ENCODE data around the gene PRR33. TPM values are rescaled to one million over a fixed set of nuclear protein-coding genes. Genes with fewer than 3 reads are reported as not detected.

The PRR33 gene
- total RNA-seq, 1 experiment from 2014 or later = not detected

DNA sequence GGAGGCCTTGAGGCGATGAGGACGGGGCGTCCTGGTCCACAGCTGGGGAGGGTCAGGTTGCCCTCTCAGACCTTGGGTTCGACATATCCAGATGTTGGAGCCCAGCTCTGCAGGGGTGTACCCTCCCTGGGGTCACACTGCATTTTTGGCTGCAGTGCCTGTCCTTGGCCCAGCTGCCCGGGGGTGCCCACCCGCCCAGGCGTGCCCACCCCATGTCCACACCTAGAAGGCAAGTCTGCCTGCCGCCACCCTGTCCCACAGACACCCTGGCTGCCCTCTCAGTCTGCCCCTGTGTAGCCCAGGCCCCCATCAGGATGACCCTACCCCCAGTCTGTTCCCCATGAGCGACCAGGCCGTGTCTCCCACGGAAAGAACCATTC is 35.8 kb downstream of the PRR33 start (continued):
- TF ChIP-seq, protein P1, sequence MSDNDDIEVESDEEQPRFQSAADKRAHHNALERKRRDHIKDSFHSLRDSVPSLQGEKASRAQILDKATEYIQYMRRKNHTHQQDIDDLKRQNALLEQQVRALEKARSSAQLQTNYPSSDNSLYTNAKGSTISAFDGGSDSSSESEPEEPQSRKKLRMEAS (IDR thresholded peaks at IDR 0.05) = no peak
- TF ChIP-seq ZNF274 (IDR thresholded peaks at IDR 0.05; ENCODE audit: low read depth, low read length) (no peak), SRF (IDR thresholded peaks at IDR 0.05; ENCODE audit: low read depth) (no peak), YY1 (IDR thresholded peaks at IDR 0.05; ENCODE audit: extremely low read depth, insufficient replicate concordance, low read depth, low read length) (no peak), ZFX (IDR thresholded peaks at IDR 0.05) (no peak), SIN3A (IDR thresholded peaks at IDR 0.05; ENCODE audit: low read depth) (no peak), ELF1 (IDR thresholded peaks at IDR 0.05; ENCODE audit: borderline replicate concordance, low read depth) (no peak)

DNA sequence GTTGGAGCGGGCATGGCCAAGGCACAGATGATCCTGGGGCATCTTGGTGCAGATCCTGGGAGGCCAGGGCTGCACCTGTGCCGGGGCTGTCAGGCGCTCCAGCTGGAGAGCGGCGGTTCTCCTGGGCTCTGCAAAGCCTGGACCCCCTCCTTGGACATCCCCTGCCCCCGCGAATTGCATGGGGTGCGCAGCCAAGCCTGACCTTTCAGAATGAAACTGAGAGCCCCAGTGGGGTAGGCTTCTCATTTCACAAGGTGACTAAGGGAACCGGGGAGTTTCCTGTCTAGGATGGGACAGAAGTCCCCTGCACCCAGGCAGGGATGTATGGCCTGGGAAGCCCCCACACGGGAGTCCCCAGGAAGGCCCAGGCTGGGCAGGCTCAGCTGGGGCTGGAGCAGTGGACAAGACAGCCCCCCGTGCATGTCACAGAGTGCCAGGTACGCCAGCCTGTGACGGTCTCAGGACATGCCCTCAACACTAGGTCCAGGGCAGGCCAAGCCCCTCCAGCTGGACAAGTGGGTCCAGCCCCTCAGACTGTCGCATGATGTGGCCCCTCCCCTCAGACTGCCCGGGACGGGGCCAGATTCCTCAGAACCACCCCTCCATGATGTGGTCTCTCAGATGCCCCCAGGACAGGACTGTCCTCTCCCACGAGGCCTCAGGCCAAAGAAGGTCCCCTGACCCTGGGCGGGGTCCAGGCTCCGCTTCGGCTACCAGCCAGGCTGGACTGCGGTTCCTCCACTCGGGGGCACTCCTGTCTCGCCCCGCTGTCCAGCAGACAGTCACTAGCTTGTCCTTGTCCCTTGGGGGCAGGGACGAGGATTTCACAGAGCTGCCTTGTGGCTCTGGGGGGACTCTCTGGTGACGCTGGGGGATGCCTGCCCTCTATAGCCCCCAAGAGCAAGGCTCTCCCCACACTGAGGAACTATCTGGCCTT is 36.5 kb downstream of the PRR33 start:
- no peak overlapping the region for H3K9ac ChIP-seq (ENCODE audit: low read length)
- RAD21 ChIA-PET (ENCODE audit: low non-redundant PET in 1 of 2, low total read pairs in 2 of 2, uncharacterized antibody in 2 of 2, unreplicated experiment in 2 of 2) = no interaction called here
- no peak overlapping the region for H3K4me2 ChIP-seq (ENCODE audit: low read length)
- TF ChIP-seq FOSL1 (IDR thresholded peaks at IDR 0.05; ENCODE audit: low read depth) (no peak), ZFX (IDR thresholded peaks at IDR 0.05) (no peak), ELF1 (IDR thresholded peaks at IDR 0.05; ENCODE audit: borderline replicate concordance, low read depth) (no peak), EGR1 (IDR thresholded peaks at IDR 0.05; ENCODE audit: low read depth) (no peak), EZH2phosphoT487 (IDR thresholded peaks at IDR 0.05; ENCODE audit: borderline replicate concordance) (no peak), SIN3A (IDR thresholded peaks at IDR 0.05; ENCODE audit: low read depth) (no peak), YY1 (IDR thresholded peaks at IDR 0.05; ENCODE audit: extremely low read depth, insufficient replicate concordance, low read depth, low read length) (no peak), TCF7L2 (IDR thresholded peaks at IDR 0.05; ENCODE audit: borderline replicate concordance, extremely low read depth, insufficient read depth, insufficient read length) (no peak)
- TF ChIP-seq, protein P2, sequence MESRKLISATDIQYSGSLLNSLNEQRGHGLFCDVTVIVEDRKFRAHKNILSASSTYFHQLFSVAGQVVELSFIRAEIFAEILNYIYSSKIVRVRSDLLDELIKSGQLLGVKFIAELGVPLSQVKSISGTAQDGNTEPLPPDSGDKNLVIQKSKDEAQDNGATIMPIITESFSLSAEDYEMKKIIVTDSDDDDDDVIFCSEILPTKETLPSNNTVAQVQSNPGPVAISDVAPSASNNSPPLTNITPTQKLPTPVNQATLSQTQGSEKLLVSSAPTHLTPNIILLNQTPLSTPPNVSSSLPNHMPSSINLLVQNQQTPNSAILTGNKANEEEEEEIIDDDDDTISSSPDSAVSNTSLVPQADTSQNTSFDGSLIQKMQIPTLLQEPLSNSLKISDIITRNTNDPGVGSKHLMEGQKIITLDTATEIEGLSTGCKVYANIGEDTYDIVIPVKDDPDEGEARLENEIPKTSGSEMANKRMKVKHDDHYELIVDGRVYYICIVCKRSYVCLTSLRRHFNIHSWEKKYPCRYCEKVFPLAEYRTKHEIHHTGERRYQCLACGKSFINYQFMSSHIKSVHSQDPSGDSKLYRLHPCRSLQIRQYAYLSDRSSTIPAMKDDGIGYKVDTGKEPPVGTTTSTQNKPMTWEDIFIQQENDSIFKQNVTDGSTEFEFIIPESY (IDR thresholded peaks at IDR 0.05; ENCODE audit: extremely low read depth, insufficient replicate concordance, low read length) = no peak
- TF ChIP-seq, protein P3, sequence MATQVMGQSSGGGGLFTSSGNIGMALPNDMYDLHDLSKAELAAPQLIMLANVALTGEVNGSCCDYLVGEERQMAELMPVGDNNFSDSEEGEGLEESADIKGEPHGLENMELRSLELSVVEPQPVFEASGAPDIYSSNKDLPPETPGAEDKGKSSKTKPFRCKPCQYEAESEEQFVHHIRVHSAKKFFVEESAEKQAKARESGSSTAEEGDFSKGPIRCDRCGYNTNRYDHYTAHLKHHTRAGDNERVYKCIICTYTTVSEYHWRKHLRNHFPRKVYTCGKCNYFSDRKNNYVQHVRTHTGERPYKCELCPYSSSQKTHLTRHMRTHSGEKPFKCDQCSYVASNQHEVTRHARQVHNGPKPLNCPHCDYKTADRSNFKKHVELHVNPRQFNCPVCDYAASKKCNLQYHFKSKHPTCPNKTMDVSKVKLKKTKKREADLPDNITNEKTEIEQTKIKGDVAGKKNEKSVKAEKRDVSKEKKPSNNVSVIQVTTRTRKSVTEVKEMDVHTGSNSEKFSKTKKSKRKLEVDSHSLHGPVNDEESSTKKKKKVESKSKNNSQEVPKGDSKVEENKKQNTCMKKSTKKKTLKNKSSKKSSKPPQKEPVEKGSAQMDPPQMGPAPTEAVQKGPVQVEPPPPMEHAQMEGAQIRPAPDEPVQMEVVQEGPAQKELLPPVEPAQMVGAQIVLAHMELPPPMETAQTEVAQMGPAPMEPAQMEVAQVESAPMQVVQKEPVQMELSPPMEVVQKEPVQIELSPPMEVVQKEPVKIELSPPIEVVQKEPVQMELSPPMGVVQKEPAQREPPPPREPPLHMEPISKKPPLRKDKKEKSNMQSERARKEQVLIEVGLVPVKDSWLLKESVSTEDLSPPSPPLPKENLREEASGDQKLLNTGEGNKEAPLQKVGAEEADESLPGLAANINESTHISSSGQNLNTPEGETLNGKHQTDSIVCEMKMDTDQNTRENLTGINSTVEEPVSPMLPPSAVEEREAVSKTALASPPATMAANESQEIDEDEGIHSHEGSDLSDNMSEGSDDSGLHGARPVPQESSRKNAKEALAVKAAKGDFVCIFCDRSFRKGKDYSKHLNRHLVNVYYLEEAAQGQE (IDR thresholded peaks at IDR 0.05; ENCODE audit: low read depth) = no peak
- H2AFZ ChIP-seq (ENCODE audit: low read depth, low read length, poor library complexity, severe bottlenecking) = no peak overlapping the region
- no peaks in the 10 kb centered on the region for H3K79me2 ChIP-seq (ENCODE audit: insufficient read depth, low read length)
- H3K9me3 ChIP-seq (ENCODE audit: control insufficient read depth in 1 of 2, insufficient read depth in 1 of 2, low read depth in 1 of 2, low read length in 2 of 2) = no peaks in the 10 kb centered on the region
- POLR2A ChIA-PET = no interaction called here
- no peak overlapping the region for H3K27ac ChIP-seq (ENCODE audit: low read depth, low read length)
- H3K4me3 ChIP-seq (replicated peaks in 1 of 2; ENCODE audit: low read depth in 1 of 2, low read length in 2 of 2) = no peak overlapping the region
- ATAC-seq (no peak), DNase-seq (ENCODE audit: low read depth, low spot score) (no peak)
- no peaks in the 10 kb centered on the region for H3K4me1 ChIP-seq (ENCODE audit: control insufficient read depth in 1 of 2, insufficient read depth in 2 of 2, low read length in 2 of 2)
- no peaks in the 10 kb centered on the region for H4K20me1 ChIP-seq (ENCODE audit: insufficient read depth)
- CTCF ChIA-PET = interaction anchor here (2.0 kb wide), 1 partner anchor 22 kb away, joined by 5 read pairs; no protein-coding TSS in a partner anchor
- intact Hi-C loops (cut with micrococcal nuclease) = no loop called here
- H3K27me3 ChIP-seq (ENCODE audit: insufficient read depth, low read length) = no peaks in the 10 kb centered on the region
- no peaks in the 10 kb centered on the region for H3K36me3 ChIP-seq (ENCODE audit: control insufficient read depth in 1 of 2, insufficient read depth in 2 of 2, low read length in 2 of 2)
- no TSS peak for BruUV-seq (replicated peaks)
- H3K9me2 ChIP-seq (ENCODE audit: insufficient read depth) = no peaks in the 10 kb centered on the region
